GM23248 (cell line): ENCODE data around the gene NOCT. TPM values are rescaled to one million over a fixed set of nuclear protein-coding genes. Genes with fewer than 3 reads are reported as not detected.

Experiments
- DNase-seq: peaks from one replicate; pipeline ENCODE4 v3.0.0-alpha.2; 2015
- H2AFZ ChIP-seq: fragments of 200-600 bp; sonication (generic); 2 replicates; pipeline ENCODE4 v1.6.1; 2016; ENCODE audit warnings: antibody characterized with exemption
- H3F3A ChIP-seq: fragments of 200-600 bp; sonication (generic); 2 replicates; pipeline ENCODE4 v1.6.1; 2016; ENCODE audit warnings: mild to moderate bottlenecking, antibody characterized with exemption, mixed run types; ENCODE audit not compliant: insufficient read depth
- H3K27ac ChIP-seq: fragments of 200-600 bp; sonication (generic); 2 replicates; pipeline ENCODE4 v1.5.1; 2016; ENCODE audit warnings: mild to moderate bottlenecking
- H3K27me3 ChIP-seq: fragments of 200-600 bp; sonication (generic); replicated peaks from 2 replicates; pipeline ENCODE4 v1.6.1; 2016; ENCODE audit warnings: mild to moderate bottlenecking; ENCODE audit not compliant: insufficient read depth
- H3K36me3 ChIP-seq: fragments of 200-600 bp; sonication (generic); 2 replicates; pipeline ENCODE4 v1.6.1; 2016; ENCODE audit warnings: low read depth, mild to moderate bottlenecking
- H3K4me1 ChIP-seq: fragments of 200-600 bp; sonication (generic); 2 replicates; pipeline ENCODE4 v1.6.1; 2016; ENCODE audit warnings: mild to moderate bottlenecking; ENCODE audit not compliant: insufficient read depth
- H3K4me2 ChIP-seq: fragments of 200-600 bp; sonication (generic); one replicate; pipeline ENCODE4 v1.6.1; 2016; ENCODE audit warnings: mild to moderate bottlenecking; ENCODE audit not compliant: unreplicated experiment
- H3K4me3 ChIP-seq: fragments of 200-600 bp; sonication (generic); 2 replicates; pipeline ENCODE4 v1.5.1; 2016; ENCODE audit warnings: mild to moderate bottlenecking
- H3K79me2 ChIP-seq: fragments of 200-600 bp; sonication (generic); 2 replicates; pipeline ENCODE4 v1.6.1; 2016; ENCODE audit warnings: mild to moderate bottlenecking; ENCODE audit not compliant: insufficient read depth
- H3K9ac ChIP-seq: fragments of 200-600 bp; sonication (generic); 2 replicates; pipeline ENCODE4 v1.6.1; 2016; ENCODE audit warnings: mild to moderate bottlenecking
- H3K9me2 ChIP-seq: fragments of 200-600 bp; sonication (generic); 2 replicates; pipeline ENCODE4 v1.6.1; 2016; ENCODE audit warnings: mixed run types, mild to moderate bottlenecking, moderate library complexity; ENCODE audit not compliant: insufficient read depth
- H3K9me3 ChIP-seq: fragments of 200-600 bp; sonication (generic); one replicate; pipeline ENCODE4 v1.6.1; 2017; ENCODE audit warnings: low read depth
- H4K20me1 ChIP-seq: fragments of 200-600 bp; sonication (generic); 2 replicates; pipeline ENCODE4 v1.6.0; 2016; ENCODE audit not compliant: insufficient read depth
- EZH2 ChIP-seq: fragments of 200-600 bp; sonication (generic); IDR thresholded peaks from 2 replicates; pipeline ENCODE4 v1.6.1; 2018; ENCODE audit warnings: antibody characterized with exemption, mild to moderate bottlenecking; ENCODE audit not compliant: insufficient read depth, poor library complexity, severe bottlenecking
- EZH2phosphoT487 ChIP-seq: fragments of 200-600 bp; sonication (generic); IDR thresholded peaks from 2 replicates; pipeline ENCODE4 v1.6.1; 2018; ENCODE audit warnings: antibody characterized with exemption, moderate library complexity, mild to moderate bottlenecking, low read depth; ENCODE audit not compliant: insufficient read depth
- WGBS, 2 experiments: methylation state at CpG; one replicate each; pipeline ENCODE4 v1.1.6; 2015 to 2017; ENCODE audit warnings: low lambda C conversion rate in 2 of 2, low coverage in 1 of 2; ENCODE audit errors: missing lambda C conversion rate in 2 of 2; 5-methylcytosine and 5-hydroxymethylcytosine counted together
- in situ Hi-C: fragments of 300-500 bp; cut with MboI; formaldehyde crosslinking; loops from 2 replicates; pipeline ENCODE4 v1.15.0; 2020
- polyA plus RNA-seq: library from polyadenylated mRNA; unstranded; fragments of >200 nt; fragmentation: Nextera tagmentation; extraction: Ambion mirVana; gene quantifications from 2 replicates; pipeline ENCODE4 v1.2.1, GENCODE V29; 2016
- total RNA-seq: library from RNA; depleted of rRNA; stranded (reverse); fragments of >200 nt; shearing (Covaris generic); gene quantifications from 2 replicates; pipeline ENCODE4 v1.2.3, GENCODE V29; 2014

Gene NOCT
- total and polyA plus RNA-seq, 2 experiments from 2014 or later, result 5.1 to 12.6 TPM

DNA sequence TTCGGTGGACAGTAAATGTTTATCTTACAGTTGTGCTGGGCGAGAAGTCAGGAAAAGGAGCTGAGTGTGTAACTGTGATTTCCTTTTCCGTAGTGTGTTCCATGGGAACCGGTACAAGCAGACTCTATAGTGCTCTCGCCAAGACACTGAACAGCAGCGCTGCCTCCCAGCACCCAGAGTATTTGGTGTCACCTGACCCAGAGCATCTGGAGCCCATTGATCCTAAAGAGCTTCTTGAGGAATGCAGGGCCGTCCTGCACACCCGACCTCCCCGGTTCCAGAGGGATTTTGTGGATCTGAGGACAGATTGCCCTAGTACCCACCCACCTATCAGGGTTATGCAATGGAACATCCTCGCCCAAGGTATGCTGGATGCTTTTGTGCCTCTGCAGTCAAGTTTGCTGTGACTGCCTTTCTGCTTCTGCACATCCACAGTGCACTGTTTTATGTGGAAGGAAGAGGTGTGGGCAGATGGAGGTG lies 27.4 kb downstream of the NOCT start:
- H3K4me1 ChIP-seq, result no peaks in the 10 kb centered on the region
- H2AFZ ChIP-seq, result no peak overlapping the region
- in situ Hi-C loops, result no loop called here
- H3K4me2 ChIP-seq, result no peak overlapping the region
- no peak for DNase-seq
- 74 to 75% methylated on average over 10 of the region's 10 CpGs for WGBS, 2 experiments
- H3K4me3 ChIP-seq, result no peak overlapping the region
- H3K36me3 ChIP-seq, result peaks cover 11% of the 10 kb centered on the region
- H3K9me3 ChIP-seq, result no peaks in the 10 kb centered on the region
- no peak overlapping the region for H3K9ac ChIP-seq
- no peaks in the 10 kb centered on the region for H3K9me2 ChIP-seq
- H3F3A ChIP-seq, result peaks cover 23% of the 10 kb centered on the region; the same call in 1 of the 2 replicates
- H3K27ac ChIP-seq, result no peak overlapping the region
- H3K79me2 ChIP-seq, result peaks cover 95% of the 10 kb centered on the region
- H4K20me1 ChIP-seq, result no peaks in the 10 kb centered on the region
- TF ChIP-seq EZH2phosphoT487 (no peak), EZH2 (no peak)
- no peaks in the 10 kb centered on the region for H3K27me3 ChIP-seq

DNA sequence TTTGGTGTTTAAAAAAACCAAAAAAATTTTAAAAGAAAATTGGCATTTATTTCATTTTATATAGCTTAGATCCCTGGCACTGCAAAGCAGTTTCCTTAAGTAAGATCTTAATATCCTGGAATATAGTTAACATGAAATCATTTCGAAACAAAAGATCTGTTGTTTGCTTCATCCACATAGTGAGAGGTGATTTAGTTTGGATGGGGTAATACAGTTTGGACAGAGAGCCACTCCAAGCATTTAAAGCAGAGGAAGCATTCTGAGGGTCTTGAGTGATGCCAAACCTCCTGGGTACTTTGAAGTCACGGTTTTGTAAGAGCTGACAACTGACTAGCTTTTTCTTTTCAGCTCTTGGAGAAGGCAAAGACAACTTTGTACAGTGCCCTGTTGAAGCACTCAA lies 28.7 kb downstream of the NOCT start:
- H3K36me3 ChIP-seq, result peaks cover 12% of the 10 kb centered on the region
- H3K79me2 ChIP-seq, result peaks cover 93% of the 10 kb centered on the region
- no peaks in the 10 kb centered on the region for H3K9me2 ChIP-seq
- WGBS, 2 experiments, result 96 to 100% methylated on average over 2 of the region's 2 CpGs
- no peak overlapping the region for H3K4me3 ChIP-seq
- H4K20me1 ChIP-seq, result no peaks in the 10 kb centered on the region
- no peak overlapping the region for H3K9ac ChIP-seq
- no peaks in the 10 kb centered on the region for H3K4me1 ChIP-seq
- in situ Hi-C loops, result no loop called here
- H3K27ac ChIP-seq, result no peak overlapping the region
- TF ChIP-seq EZH2phosphoT487 (no peak), EZH2 (no peak)
- no peak overlapping the region for H3K4me2 ChIP-seq
- peaks cover 26% of the 10 kb centered on the region; the same call in 1 of the 2 replicates for H3F3A ChIP-seq
- no peaks in the 10 kb centered on the region for H3K27me3 ChIP-seq
- DNase-seq, result no peak
- no peak overlapping the region for H2AFZ ChIP-seq
- no peaks in the 10 kb centered on the region for H3K9me3 ChIP-seq

DNA sequence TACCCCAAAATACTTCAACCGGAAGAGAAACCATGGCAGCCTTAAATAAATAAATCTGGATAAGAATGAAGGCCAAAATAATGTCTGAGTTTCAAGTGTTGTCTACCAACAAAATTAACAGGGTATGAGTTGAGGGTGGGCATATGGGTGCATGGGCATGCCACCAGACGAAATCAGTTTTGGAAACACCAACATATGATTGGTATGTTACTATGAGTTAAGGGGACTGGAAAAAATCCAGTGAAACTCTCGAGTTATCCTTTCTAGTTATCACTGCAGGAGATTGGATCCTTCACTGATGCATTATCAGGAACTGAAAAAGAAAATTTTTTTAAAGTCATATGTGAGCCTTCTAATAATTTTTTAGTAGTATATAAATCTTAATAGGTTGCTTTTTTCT lies 32.4 kb downstream of the NOCT start:
- in situ Hi-C loops, result no loop called here
- Histone ChIP-seq H2AFZ (no peak overlapping the region), H3K9me2 (no peaks in the 10 kb centered on the region), H3K36me3 (peaks cover 12% of the 10 kb centered on the region), H4K20me1 (no peaks in the 10 kb centered on the region), H3K9ac (no peak overlapping the region), H3K79me2 (peaks cover 82% of the 10 kb centered on the region), H3K9me3 (no peaks in the 10 kb centered on the region), H3K27ac (no peak overlapping the region), H3K4me2 (no peak overlapping the region), H3K4me3 (no peak overlapping the region), H3K27me3 (no peaks in the 10 kb centered on the region), H3K4me1 (no peaks in the 10 kb centered on the region), H3F3A (peaks cover 28% of the 10 kb centered on the region)
- TF ChIP-seq EZH2 (no peak), EZH2phosphoT487 (no peak)
- WGBS, 2 experiments, result 93 to 100% methylated on average over 3 of the region's 3 CpGs
- no peak for DNase-seq

DNA sequence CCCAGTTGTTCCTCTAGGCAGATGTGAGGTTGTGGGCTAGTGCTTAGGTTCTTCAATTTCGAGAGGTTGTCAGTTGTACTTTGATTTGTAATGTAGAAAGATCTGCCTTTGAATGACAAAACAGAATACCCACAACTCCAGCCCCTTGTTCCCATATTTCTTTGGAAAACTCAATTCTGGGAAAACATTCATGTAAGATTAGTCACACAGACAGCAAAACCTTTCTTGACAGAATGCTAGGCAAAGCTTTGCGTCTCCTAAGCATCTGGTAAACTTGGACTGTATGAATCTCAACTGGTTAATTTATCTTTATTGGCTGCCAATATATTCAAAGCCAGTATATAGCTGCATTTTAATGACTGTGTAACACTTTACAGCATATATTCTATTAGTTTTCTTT lies 34.9 kb downstream of the NOCT start:
- in situ Hi-C loops, result no loop called here
- 95 to 97% methylated on average over 2 of the region's 2 CpGs for WGBS, 2 experiments
- TF ChIP-seq EZH2phosphoT487 (no peak), EZH2 (no peak)
- Histone ChIP-seq H3K79me2 (peaks cover 87% of the 10 kb centered on the region), H3K9ac (no peak overlapping the region), H3K27ac (no peak overlapping the region), H3K4me2 (no peak overlapping the region), H3K4me3 (no peak overlapping the region), H3K9me2 (no peaks in the 10 kb centered on the region), H3K9me3 (no peaks in the 10 kb centered on the region), H4K20me1 (no peaks in the 10 kb centered on the region; the same call in 1 of the 2 replicates), H2AFZ (no peak overlapping the region), H3K4me1 (peaks cover 10% of the 10 kb centered on the region), H3K36me3 (peaks cover 17% of the 10 kb centered on the region), H3F3A (peaks cover 28% of the 10 kb centered on the region), H3K27me3 (no peaks in the 10 kb centered on the region)
- no peak for DNase-seq

DNA sequence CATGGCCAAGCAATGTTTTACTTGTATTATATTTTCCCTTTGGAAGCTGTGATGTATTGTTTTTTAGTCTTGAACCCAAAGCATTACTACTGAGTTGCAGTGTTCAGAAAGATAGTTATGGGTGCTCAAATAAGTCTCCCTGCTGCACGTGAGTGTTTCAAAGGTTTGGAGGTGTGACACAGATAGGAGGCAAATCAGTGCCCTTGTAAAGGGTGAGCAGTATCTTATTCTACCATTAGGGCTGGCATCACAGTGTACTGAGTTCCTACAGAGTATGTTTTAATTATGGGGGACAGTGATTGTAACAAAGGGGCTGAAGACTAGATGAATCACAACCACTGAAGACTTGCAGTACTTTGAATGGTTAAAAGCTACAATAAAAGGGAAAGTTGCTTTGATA lies 38.3 kb downstream of the NOCT start:
- Histone ChIP-seq H3K4me2 (no peak overlapping the region), H3K36me3 (peaks cover 25% of the 10 kb centered on the region), H3F3A (peaks cover 23% of the 10 kb centered on the region), H3K27me3 (no peaks in the 10 kb centered on the region), H3K9ac (no peak overlapping the region), H4K20me1 (no peaks in the 10 kb centered on the region; the same call in 1 of the 2 replicates), H3K27ac (no peak overlapping the region), H3K9me2 (no peaks in the 10 kb centered on the region), H3K4me1 (peaks cover 10% of the 10 kb centered on the region), H3K79me2 (peaks cover 76% of the 10 kb centered on the region), H3K4me3 (no peak overlapping the region), H3K9me3 (no peaks in the 10 kb centered on the region), H2AFZ (no peak overlapping the region)
- 59 to 61% methylated on average over 1 of the region's 1 CpG for WGBS, 2 experiments
- no peak for DNase-seq
- in situ Hi-C loops, result no loop called here
- TF ChIP-seq EZH2phosphoT487 (no peak), EZH2 (no peak)
